DMS153 treated with DMSO at 0.1 percent for 48 hours (cell line): ENCODE measurements around the gene WDR64.

ENCODE experiments used
- DNase-seq: peaks from one replicate; lab custom pipeline; 2025; ENCODE audit not compliant: unreplicated experiment; lab: John Stamatoyannopoulos, UW

Gene WDR64

GRCh38 chr1:241652012-241652411 is at the start of gene WDR64:
Gene WDR64 (plus strand): TSS chr1:241652281. CDS start chr1:241652485, 204 bp downstream.
- DNase-seq, result no peak

GRCh38 chr1:241603731-241604245 is 48.3 kb upstream of the WDR64 start:
- DNase-seq, result no peak

GRCh38 chr1:241605146-241605805 is 46.8 kb upstream of the WDR64 start:
- DNase-seq, result no peak

GRCh38 chr1:241606544-241606943 is 45.5 kb upstream of the WDR64 start:
- no peak for DNase-seq

GRCh38 chr1:241607497-241607896 is 44.6 kb upstream of the WDR64 start:
- no peak for DNase-seq

GRCh38 chr1:241608379-241609033 is 43.6 kb upstream of the WDR64 start:
- no peak for DNase-seq

- DNase-seq, result peak; percentile 61
Measured at GRCh38 chr1:241610056-241610815, 41.8 kb upstream of the WDR64 start.

GRCh38 chr1:241611063-241611462 is 41.0 kb upstream of the WDR64 start:
- DNase-seq, result peak; percentile 41

GRCh38 chr1:241611736-241612135 is 40.3 kb upstream of the WDR64 start:
- DNase-seq, result no peak

- no peak for DNase-seq
Measured at GRCh38 chr1:241612533-241613477, 39.3 kb upstream of the WDR64 start.

- no peak for DNase-seq
Measured at GRCh38 chr1:241614144-241614543, 37.9 kb upstream of the WDR64 start.

- DNase-seq, result no peak
Measured at GRCh38 chr1:241614572-241614971, 37.5 kb upstream of the WDR64 start.

GRCh38 chr1:241615043-241615974 is 36.8 kb upstream of the WDR64 start:
- no peak for DNase-seq

- no peak for DNase-seq
Measured at GRCh38 chr1:241617426-241617825, 34.7 kb upstream of the WDR64 start.

GRCh38 chr1:241622669-241623068 is 29.4 kb upstream of the WDR64 start:
- DNase-seq, result no peak

- DNase-seq, result no peak
Measured at GRCh38 chr1:241624935-241625334, 27.1 kb upstream of the WDR64 start.

GRCh38 chr1:241627453-241628259 is 24.4 kb upstream of the WDR64 start:
- peak; percentile 78 for DNase-seq

GRCh38 chr1:241630005-241630404 is 22.1 kb upstream of the WDR64 start:
- DNase-seq, result no peak

- no peak for DNase-seq
Measured at GRCh38 chr1:241630476-241630875, 21.6 kb upstream of the WDR64 start.
